Muscle of arm (tissue), 12 donors: ENCODE results near the gene M6PR. TPM values are rescaled to one million over a fixed set of nuclear protein-coding genes. Genes with fewer than 3 reads are reported as not detected.

Experiments used
- polyA plus RNA-seq, 12 donors: library from polyadenylated mRNA; unstranded; fragments of 120-200 nt; gene quantifications; one replicate each; pipeline ENCODE4 v1.2.1, GENCODE V29; 2013; ENCODE audit not compliant: insufficient read length in 12 of 12

M6PR gene
- polyA plus RNA-seq, 12 donors, result 95.5 to 137 (median 115) TPM; not detected in 1

Other genes with a start within 250 kb of the M6PR start
- 10 to 100 TPM in 3 of 12 donors, under 1 TPM in 6, not detected in 3; 0.07 to 46.4 (median 0.57) TPM for gene A2ML1, start 127.0 kb downstream of the M6PR start, polyA plus RNA-seq
- 10 to 100 TPM in 11 of 12 donors, not detected in 1; 33.3 to 96.9 (median 38.9) TPM for gene PHC1, start 35.1 kb downstream of the M6PR start, polyA plus RNA-seq
- 10 to 100 TPM in 1 of 12 donors, 1 to 10 TPM in 10, not detected in 1; 1.6 to 10.5 (median 3.4) TPM for gene KLRG1, start 39.9 kb upstream of the M6PR start, polyA plus RNA-seq
- 100 to 1,000 TPM in 11 of 12 donors, not detected in 1; 163 to 342 (median 296) TPM for gene A2M, start 166.3 kb upstream of the M6PR start, polyA plus RNA-seq